ENCODE data around the gene MRM2.

- TF ChIP-seq CTCF (IDR thresholded peaks at IDR 0.05) (no peak), POLR2A (IDR thresholded peaks at IDR 0.05) (no peak)
Observed at GRCh38 chr7:2239242-2239641, 2.8 kb downstream of the MRM2 start.

Measured in adrenal gland (tissue), 5 donors.